K562 treated with DMSO at 1 percent for 4 hours (cell line): ENCODE results near the gene ARHGAP26. TPM values are rescaled to one million over a fixed set of nuclear protein-coding genes. Genes with fewer than 3 reads are reported as not detected.

Source experiments
- total RNA-seq: library from RNA; unstranded; fragments of 300-600 nt; gene quantifications from 2 replicates; pipeline ENCODE4 v1.2.3, GENCODE V29; 2022; ENCODE audit not compliant: insufficient read depth

Gene ARHGAP26
- total RNA-seq: 0.87 and 1.4 TPM in 2 replicates

GRCh38 chr5:142769793-142770649 lies at the start of gene ARHGAP26:
Gene ARHGAP26, plus strand, starts transcription at chr5:142770377. Its CDS starts 385 bp downstream, at chr5:142770762.

Other genes with a start within 250 kb of the ARHGAP26 start
- not detected in 2 replicates for gene FGF1, start 84.3 kb upstream of the ARHGAP26 start, total RNA-seq